Ovary (tissue), 3 donors: ENCODE data around the gene GRK5.

Source experiments
- POLR2A ChIP-seq: fragments of 450-650 bp; IDR thresholded peaks from one replicate; pipeline ENCODE4 v1.6.1; 2017; ENCODE audit warnings: antibody characterized with exemption, mild to moderate bottlenecking, moderate library complexity
- TF ChIP-seq, protein P1 (sequence below), 3 donors: fragments of 450-650 bp in 2 of 3; fragments of 200-600 bp in 1 of 3; IDR thresholded peaks; one replicate each; pipeline versions ENCODE4 v1.5.1 to v1.8.0; 2016 to 2022; ENCODE audit warnings: antibody characterized with exemption in 3 of 3, mild to moderate bottlenecking in 1 of 3
- donor health status: DM: no; HTN: no; CAD: no.

DNA sequence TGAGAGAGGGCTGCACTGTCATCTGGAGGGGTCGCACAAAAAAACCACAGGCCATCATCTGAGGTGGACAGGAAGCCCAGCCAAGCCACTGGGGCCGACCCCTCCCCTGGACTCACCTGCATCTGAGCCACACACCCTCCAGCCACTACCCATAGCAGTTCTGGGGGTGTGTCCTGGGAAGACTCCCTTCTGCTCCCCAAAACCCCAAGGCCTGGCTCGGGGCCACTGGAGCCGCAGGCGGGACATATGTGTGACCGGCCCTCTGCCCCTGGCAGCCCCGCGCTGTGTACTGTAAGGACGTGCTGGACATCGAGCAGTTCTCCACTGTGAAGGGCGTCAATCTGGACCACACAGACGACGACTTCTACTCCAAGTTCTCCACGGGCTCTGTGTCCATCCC, 245.0 kb downstream of the GRK5 start:
- TF ChIP-seq POLR2A = no peak
- TF ChIP-seq, protein P1, sequence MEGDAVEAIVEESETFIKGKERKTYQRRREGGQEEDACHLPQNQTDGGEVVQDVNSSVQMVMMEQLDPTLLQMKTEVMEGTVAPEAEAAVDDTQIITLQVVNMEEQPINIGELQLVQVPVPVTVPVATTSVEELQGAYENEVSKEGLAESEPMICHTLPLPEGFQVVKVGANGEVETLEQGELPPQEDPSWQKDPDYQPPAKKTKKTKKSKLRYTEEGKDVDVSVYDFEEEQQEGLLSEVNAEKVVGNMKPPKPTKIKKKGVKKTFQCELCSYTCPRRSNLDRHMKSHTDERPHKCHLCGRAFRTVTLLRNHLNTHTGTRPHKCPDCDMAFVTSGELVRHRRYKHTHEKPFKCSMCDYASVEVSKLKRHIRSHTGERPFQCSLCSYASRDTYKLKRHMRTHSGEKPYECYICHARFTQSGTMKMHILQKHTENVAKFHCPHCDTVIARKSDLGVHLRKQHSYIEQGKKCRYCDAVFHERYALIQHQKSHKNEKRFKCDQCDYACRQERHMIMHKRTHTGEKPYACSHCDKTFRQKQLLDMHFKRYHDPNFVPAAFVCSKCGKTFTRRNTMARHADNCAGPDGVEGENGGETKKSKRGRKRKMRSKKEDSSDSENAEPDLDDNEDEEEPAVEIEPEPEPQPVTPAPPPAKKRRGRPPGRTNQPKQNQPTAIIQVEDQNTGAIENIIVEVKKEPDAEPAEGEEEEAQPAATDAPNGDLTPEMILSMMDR (IDR thresholded peaks at IDR 0.05) = no peak
